BLaER1 (cell line): ENCODE measurements around the gene ENOSF1.

Experiments
- H3K27ac ChIP-seq: shearing (Covaris generic); formaldehyde crosslinking; 2 replicates; pipeline ENCODE4 v1.8.1; 2022
- H3K27me3 ChIP-seq: shearing (Covaris generic); formaldehyde crosslinking; 2 replicates; pipeline ENCODE4 v1.8.1; 2022
- H3K36me3 ChIP-seq: shearing (Covaris generic); formaldehyde crosslinking; 2 replicates; pipeline ENCODE4 v1.8.1; 2022
- H3K4me1 ChIP-seq: shearing (Covaris generic); formaldehyde crosslinking; 2 replicates; pipeline ENCODE4 v1.8.1; 2022
- H3K4me2 ChIP-seq: shearing (Covaris generic); formaldehyde crosslinking; 2 replicates; pipeline ENCODE4 v1.8.1; 2022
- H3K4me3 ChIP-seq: shearing (Covaris generic); formaldehyde crosslinking; 2 replicates; pipeline ENCODE4 v1.8.1; 2022
- H3K9ac ChIP-seq: shearing (Covaris generic); formaldehyde crosslinking; 2 replicates; pipeline ENCODE4 v1.8.1; 2022
- H3K9me3 ChIP-seq: shearing (Covaris generic); formaldehyde crosslinking; 2 replicates; pipeline ENCODE4 v1.8.1; 2022
- H4K20me1 ChIP-seq: shearing (Covaris generic); formaldehyde crosslinking; 2 replicates; pipeline ENCODE4 v1.8.1; 2022
- Cebpa-rat ChIP-seq: shearing (Covaris generic); IDR thresholded peaks from 2 replicates; pipeline ENCODE4 v1.8.1; 2022

The ENOSF1 gene

GRCh38 chr18:647304-647703 lies 65.1 kb downstream of the ENOSF1 start:
- Histone ChIP-seq H3K36me3 (no peaks in the 10 kb centered on the region), H4K20me1 (no peaks in the 10 kb centered on the region), H3K9ac (no peak overlapping the region), H3K27me3 (no peaks in the 10 kb centered on the region), H3K4me2 (peak overlapping the region; percentile 6; the same call in 1 of the 2 replicates), H3K9me3 (no peaks in the 10 kb centered on the region; the same call in 1 of the 2 replicates), H3K4me3 (no peak overlapping the region), H3K4me1 (peaks cover 55% of the 10 kb centered on the region), H3K27ac (no peak overlapping the region)
- no peak for TF ChIP-seq Cebpa-rat

- Histone ChIP-seq H3K9ac (no peak overlapping the region), H3K4me3 (no peak overlapping the region), H3K36me3 (no peaks in the 10 kb centered on the region), H3K27ac (peak overlapping the region; percentile 61), H3K9me3 (no peaks in the 10 kb centered on the region; the same call in 1 of the 2 replicates), H3K4me2 (peak overlapping the region; percentile 54), H3K27me3 (no peaks in the 10 kb centered on the region), H3K4me1 (peaks cover 38% of the 10 kb centered on the region), H4K20me1 (no peaks in the 10 kb centered on the region)
- TF ChIP-seq Cebpa-rat: no peak
These were observed 67.9 kb downstream of the ENOSF1 start for GRCh38 chr18:644395-645004.

- no peak overlapping the region for H3K27ac ChIP-seq
- no peak overlapping the region for H3K4me2 ChIP-seq
- no peaks in the 10 kb centered on the region for H4K20me1 ChIP-seq
- H3K4me3 ChIP-seq: no peak overlapping the region
- H3K9ac ChIP-seq: no peak overlapping the region
- H3K4me1 ChIP-seq: peaks cover 30% of the 10 kb centered on the region
- no peaks in the 10 kb centered on the region for H3K27me3 ChIP-seq
- H3K9me3 ChIP-seq: no peaks in the 10 kb centered on the region
- H3K36me3 ChIP-seq: no peaks in the 10 kb centered on the region
- TF ChIP-seq Cebpa-rat: no peak
These were observed 71.2 kb downstream of the ENOSF1 start for GRCh38 chr18:641224-641623.

- no peaks in the 10 kb centered on the region for H4K20me1 ChIP-seq
- no peaks in the 10 kb centered on the region for H3K27me3 ChIP-seq
- no peak for TF ChIP-seq Cebpa-rat
- no peaks in the 10 kb centered on the region for H3K4me1 ChIP-seq
- no peak overlapping the region for H3K4me3 ChIP-seq
- no peak overlapping the region for H3K4me2 ChIP-seq
- H3K9ac ChIP-seq: no peak overlapping the region
- H3K36me3 ChIP-seq: no peaks in the 10 kb centered on the region
- no peak overlapping the region for H3K27ac ChIP-seq
- H3K9me3 ChIP-seq: no peaks in the 10 kb centered on the region
These were observed 77.3 kb downstream of the ENOSF1 start for GRCh38 chr18:635171-635570.

- no peaks in the 10 kb centered on the region for H3K4me1 ChIP-seq
- TF ChIP-seq Cebpa-rat: no peak
- H4K20me1 ChIP-seq: no peaks in the 10 kb centered on the region
- no peak overlapping the region for H3K9ac ChIP-seq
- H3K36me3 ChIP-seq: no peaks in the 10 kb centered on the region
- H3K9me3 ChIP-seq: no peaks in the 10 kb centered on the region
- no peaks in the 10 kb centered on the region for H3K27me3 ChIP-seq
- H3K4me3 ChIP-seq: no peak overlapping the region
- H3K4me2 ChIP-seq: no peak overlapping the region
- H3K27ac ChIP-seq: no peak overlapping the region
These were observed 77.8 kb downstream of the ENOSF1 start for GRCh38 chr18:634551-635045.

- no peaks in the 10 kb centered on the region for H3K4me1 ChIP-seq
- H3K4me2 ChIP-seq: no peak overlapping the region
- H3K27ac ChIP-seq: no peak overlapping the region
- TF ChIP-seq Cebpa-rat: no peak
- H3K4me3 ChIP-seq: no peak overlapping the region
- no peaks in the 10 kb centered on the region for H3K27me3 ChIP-seq
- no peaks in the 10 kb centered on the region for H3K9me3 ChIP-seq
- no peaks in the 10 kb centered on the region for H3K36me3 ChIP-seq
- no peaks in the 10 kb centered on the region for H4K20me1 ChIP-seq
- H3K9ac ChIP-seq: no peak overlapping the region
These were observed 80.9 kb downstream of the ENOSF1 start for GRCh38 chr18:631560-631959.

GRCh38 chr18:629269-630150 lies 82.9 kb downstream of the ENOSF1 start:
- TF ChIP-seq Cebpa-rat: no peak
- no peak overlapping the region for H3K4me2 ChIP-seq

GRCh38 chr18:627231-627630 lies 85.2 kb downstream of the ENOSF1 start:
- no peaks in the 10 kb centered on the region for H3K4me1 ChIP-seq
- no peak overlapping the region for H3K27ac ChIP-seq
- H3K9me3 ChIP-seq: no peaks in the 10 kb centered on the region
- no peaks in the 10 kb centered on the region for H4K20me1 ChIP-seq
- no peak overlapping the region for H3K4me3 ChIP-seq
- H3K9ac ChIP-seq: no peak overlapping the region
- H3K36me3 ChIP-seq: no peaks in the 10 kb centered on the region
- TF ChIP-seq Cebpa-rat: no peak
- no peaks in the 10 kb centered on the region for H3K27me3 ChIP-seq
- H3K4me2 ChIP-seq: no peak overlapping the region

More at GRCh38 chr18:629269-630150, 82.9 kb downstream of the ENOSF1 start:
- H3K27me3 ChIP-seq: no peaks in the 10 kb centered on the region
- H4K20me1 ChIP-seq: no peaks in the 10 kb centered on the region
- no peak overlapping the region for H3K4me3 ChIP-seq
- H3K27ac ChIP-seq: no peak overlapping the region
- H3K36me3 ChIP-seq: no peaks in the 10 kb centered on the region
- no peak overlapping the region for H3K9ac ChIP-seq
- H3K4me1 ChIP-seq: no peaks in the 10 kb centered on the region
- H3K9me3 ChIP-seq: no peaks in the 10 kb centered on the region

- H3K27ac ChIP-seq: no peak overlapping the region
- H3K4me3 ChIP-seq: no peak overlapping the region
- no peaks in the 10 kb centered on the region for H3K36me3 ChIP-seq
- TF ChIP-seq Cebpa-rat: no peak
- no peak overlapping the region for H3K9ac ChIP-seq
- H3K9me3 ChIP-seq: no peaks in the 10 kb centered on the region
- H3K4me1 ChIP-seq: peaks cover 5% of the 10 kb centered on the region; the same call in 1 of the 2 replicates
- H3K27me3 ChIP-seq: no peaks in the 10 kb centered on the region
- no peaks in the 10 kb centered on the region for H4K20me1 ChIP-seq
- no peak overlapping the region for H3K4me2 ChIP-seq
These were observed 88.4 kb downstream of the ENOSF1 start for GRCh38 chr18:623761-624620.
